Spleen (tissue), 11 donors: Measurements from ENCODE around the gene TRMT2B. TPM values are rescaled to one million over a fixed set of nuclear protein-coding genes. Genes with fewer than 3 reads are reported as not detected.

Experiments used
- DNase-seq: peaks from one replicate; pipeline ENCODE4 v3.0.0-alpha.2; 2020
- H3K27ac ChIP-seq, 8 donors: fragments of 200-600 bp; sonication (generic) in 7 of 8; 1 replicate in 4 of 8; 2 replicates in 4 of 8; pipeline versions ENCODE4 v1.5.0 to v1.8.0; 2016 to 2021; ENCODE audit warnings: inconsistent platforms in 4 of 8, mild to moderate bottlenecking in 4 of 8, moderate library complexity in 1 of 8
- H3K27me3 ChIP-seq, 7 donors: fragments of 200-600 bp; sonication (generic) in 6 of 7; replicated peaks in 1 of 7; 1 replicate in 4 of 7; 2 replicates in 3 of 7; pipeline versions ENCODE4 v1.5.0 to v1.8.0; 2016 to 2021; ENCODE audit warnings: inconsistent platforms in 3 of 7, mild to moderate bottlenecking in 1 of 7
- H3K36me3 ChIP-seq, 6 donors: fragments of 200-600 bp; sonication (generic) in 5 of 6; 1 replicate in 4 of 6; 2 replicates in 2 of 6; pipeline versions ENCODE4 v1.5.0 to v1.8.0; 2016 to 2021; ENCODE audit warnings: inconsistent platforms in 2 of 6
- H3K4me1 ChIP-seq, 6 donors: fragments of 200-600 bp; sonication (generic) in 5 of 6; 1 replicate in 3 of 6; 2 replicates in 3 of 6; pipeline versions ENCODE4 v1.5.0 to v1.8.0; 2016 to 2021; ENCODE audit warnings: inconsistent platforms in 3 of 6
- H3K4me3 ChIP-seq, 8 donors: fragments of 200-600 bp; sonication (generic) in 7 of 8; 1 replicate in 4 of 8; 2 replicates in 4 of 8; pipeline versions ENCODE4 v1.5.0 to v1.8.0; 2016 to 2021; ENCODE audit warnings: inconsistent platforms in 4 of 8, mild to moderate bottlenecking in 4 of 8, moderate library complexity in 2 of 8
- H3K9me3 ChIP-seq, 8 donors: fragments of 200-600 bp; sonication (generic) in 7 of 8; 1 replicate in 4 of 8; 2 replicates in 4 of 8; pipeline versions ENCODE4 v1.5.0 to v1.8.0; 2016 to 2021; ENCODE audit warnings: inconsistent platforms in 4 of 8
- CTCF ChIP-seq, 11 experiments: fragments of 200-600 bp in 7 of 11; fragments of 450-650 bp in 4 of 11; sonication (generic) in 4 of 11; IDR thresholded peaks in 8 of 11; conservative IDR thresholded peaks in 3 of 11; 1 replicate in 7 of 11; 2 replicates in 4 of 11; pipeline versions ENCODE4 v1.4.0 to v1.8.0; 2016 to 2021; ENCODE audit warnings: antibody characterized with exemption in 11 of 11, inconsistent platforms in 4 of 11, mild to moderate bottlenecking in 1 of 11
- POLR2A ChIP-seq, 3 donors: fragments of 450-650 bp; IDR thresholded peaks; one replicate each; pipeline ENCODE4 v1.5.1; 2017; ENCODE audit warnings: antibody characterized with exemption in 3 of 3, mild to moderate bottlenecking in 1 of 3
- POLR2AphosphoS5 ChIP-seq, 3 donors: sonication (generic); formaldehyde crosslinking; IDR thresholded peaks; one replicate each; pipeline ENCODE4 v1.5.1; 2017; ENCODE audit warnings: antibody characterized with exemption in 3 of 3
- WGBS, 5 donors: extraction: QIAGEN DNeasy Blood & Tissue Kit in 3 of 5; methylation state at CpG; one replicate each; pipeline versions ENCODE4 v1.1.5 to v1.1.7; 2013 to 2018; 5-methylcytosine and 5-hydroxymethylcytosine counted together
- intact Hi-C: fragments of 100-400 bp; cut with DNase I; formaldehyde crosslinking; loops from one replicate; pipeline ENCODE4 v1.15.0; 2023; ENCODE audit warnings: low total_unique reads
- polyA plus RNA-seq, 3 donors: library from polyadenylated mRNA; stranded (reverse); fragments of 200-250 nt; gene quantifications; one replicate each; pipeline ENCODE4 v1.2.1, GENCODE V29; 2013
- total RNA-seq, 7 donors: library from RNA; depleted of rRNA in 3 of 7; stranded (reverse); fragments of >200 nt in 3 of 7; fragmentation: NEBNext Ultra II Directional in 4 of 7; extraction: Animal tissue kit (Norgen Biotek cat#: 25700) in 4 of 7; gene quantifications; one replicate each; pipeline versions ENCODE4 v1.1.0 to v1.2.1, GENCODE V29; 2016 to 2021
- donor health status: healthy with polysubstance abuse.
- donor health status: DM: no; HTN: no; CAD: no; lungs with moderate emphysema.
- donor health status: DM: no; HTN: no; CAD: no.
- donor health status: Bipolar disorder and iron deficiency.
- donor health status: healthy.
- donor health status: DM: no; HTN: no; CAD: no.
- donor health status: DM: yes; HTN: yes; CAD: no.

The TRMT2B gene
- total and polyA plus RNA-seq, 10 donors = 8.1 to 31.0 (median 25.6) TPM

- H3K36me3 ChIP-seq = no peaks in the 10 kb centered on the region
- TF ChIP-seq CTCF (IDR thresholded peaks at IDR 0.05 in 8 of 11, conservative IDR thresholded peaks at IDR 0.05 in 3 of 11) = no peak
- no peak for TF ChIP-seq POLR2AphosphoS5 (IDR thresholded peaks at IDR 0.05)
- no peak for TF ChIP-seq POLR2A (IDR thresholded peaks at IDR 0.05)
- H3K4me3 ChIP-seq = no peak overlapping the region
- 77 to 96% (median 85%) methylated on average over 3 of the region's 3 CpGs for WGBS, 5 donors
- H3K27ac ChIP-seq = no peak overlapping the region
- H3K4me1 ChIP-seq = no peaks in the 10 kb centered on the region
- intact Hi-C loops = no loop called here
- H3K27me3 ChIP-seq = no peaks in the 10 kb centered on the region
- H3K9me3 ChIP-seq = peaks cover 0 to 7% (median 0%) of the 10 kb centered on the region in 8 donors
- DNase-seq = no peak
These were observed 89.1 kb downstream of the TRMT2B start for GRCh38 chrX:100962811-100963210.

Other genes with a start within 250 kb of the TRMT2B start
- 10 to 100 TPM; 10.3 to 16.2 (median 13.5) TPM for gene CSTF2, start 231.7 kb downstream of the TRMT2B start, total RNA-seq
- gene CSTF2, start 231.7 kb downstream of the TRMT2B start, polyA plus RNA-seq = 1 to 10 TPM; 4.2 to 8.5 (median 6.1) TPM
- gene NOX1, start 177.8 kb downstream of the TRMT2B start, total RNA-seq = not detected
- gene NOX1, start 177.8 kb downstream of the TRMT2B start, polyA plus RNA-seq = under 1 TPM in 1 of 3 donors, not detected in 2; 0.06 TPM
- 1 to 10 TPM in 5 of 7 donors, under 1 TPM in 2; 0.54 to 1.7 (median 1.2) TPM for gene XKRX, start 123.2 kb downstream of the TRMT2B start, total RNA-seq
- under 1 TPM; 0.22 to 0.62 (median 0.26) TPM for gene XKRX, start 123.2 kb downstream of the TRMT2B start, polyA plus RNA-seq
- under 1 TPM in 1 of 7 donors, not detected in 6; 0.69 TPM for gene ARL13A, start 82.4 kb downstream of the TRMT2B start, total RNA-seq
- gene ARL13A, start 82.4 kb downstream of the TRMT2B start, polyA plus RNA-seq = not detected
- 1 to 10 TPM in 1 of 7 donors, under 1 TPM in 5, not detected in 1; 0.16 to 1.0 (median 0.57) TPM for gene TMEM35A, start 26.8 kb upstream of the TRMT2B start, total RNA-seq
- under 1 TPM; 0.11 to 0.35 (median 0.23) TPM for gene TMEM35A, start 26.8 kb upstream of the TRMT2B start, polyA plus RNA-seq
- 1 to 10 TPM; 1.6 to 7.3 (median 3.1) TPM for gene CENPI, start 46.1 kb upstream of the TRMT2B start, total RNA-seq
- gene CENPI, start 46.1 kb upstream of the TRMT2B start, polyA plus RNA-seq = under 1 TPM; 0.26 to 0.86 (median 0.70) TPM
- gene DRP2, start 167.7 kb upstream of the TRMT2B start, total RNA-seq = under 1 TPM in 3 of 7 donors, not detected in 4; 0.09 to 0.17 (median 0.10) TPM
- gene DRP2, start 167.7 kb upstream of the TRMT2B start, polyA plus RNA-seq = under 1 TPM in 2 of 3 donors, not detected in 1; under 0.01 to 0.02 TPM
- under 1 TPM in 2 of 7 donors, not detected in 5; 0.16 to 0.20 TPM for gene TAF7L, start 239.2 kb upstream of the TRMT2B start, total RNA-seq
- under 1 TPM in 2 of 3 donors, not detected in 1; 0.09 to 0.11 TPM for gene TAF7L, start 239.2 kb upstream of the TRMT2B start, polyA plus RNA-seq